GM12878 (cell line): ENCODE data around the gene ARAP1. TPM values are rescaled to one million over a fixed set of nuclear protein-coding genes. Genes with fewer than 3 reads are reported as not detected.

ENCODE experiments used
- ATAC-seq: fragments of 200-7000 bp; cut with Tn5 transposase; 3 replicates; pipeline ENCODE4 v1.9.1; 2020; ENCODE audit warnings: mild to moderate bottlenecking, moderate library complexity
- BruUV-seq: library from RNA; stranded (reverse); fragments of 400-500 nt; replicated peaks from 2 replicates; lab custom pipeline; 2021; lab: Mats Ljungman, UMichigan
- CTCF ChIA-PET: fragments of 300-600 bp; sonication (Branson Sonifier 250); formaldehyde crosslinking; extraction: SDS; loops from one replicate; lab custom pipeline; 2021; ENCODE audit warnings: inconsistent platforms; lab: Yijun Ruan, JAX
- POLR2A ChIA-PET: fragments of 350-600 bp; formaldehyde crosslinking; extraction: SDS; loops from one replicate; lab custom pipeline; 2021; ENCODE audit warnings: inconsistent platforms; lab: Charles Lee
- RAD21 ChIA-PET: fragments of 300-600 bp; sonication (Branson Sonifier 250); formaldehyde crosslinking; loops from one replicate; lab custom pipeline; 2023; ENCODE audit warnings: antibody characterized with exemption; ENCODE audit not compliant: unreplicated experiment; lab: Charles Lee
- SMC1A ChIA-PET: fragments of 300-600 bp; sonication (Branson Sonifier 250); formaldehyde crosslinking; loops from one replicate; lab custom pipeline; 2023; ENCODE audit not compliant: unreplicated experiment, uncharacterized antibody; lab: Charles Lee
- DNase-seq: peaks from one replicate; pipeline ENCODE4 v3.0.0-alpha.2; 2011; ENCODE audit warnings: low read depth, low spot score
- FAIRE-seq: peaks from 3 replicates; lab custom pipeline; 2011; peaks lifted over from hg19 to GRCh38; lab: Jason Lieb, UNC
- H2AFZ ChIP-seq: 2 replicates; pipeline ENCODE4 v1.6.0; 2011; ENCODE audit warnings: low read depth, low read length, control low read depth; ENCODE audit not compliant: control insufficient read depth
- H3K27ac ChIP-seq: 2 replicates; pipeline ENCODE4 v1.5.1; 2011; ENCODE audit warnings: control low read depth; ENCODE audit not compliant: control insufficient read depth, insufficient read depth
- H3K27me3 ChIP-seq, 2 experiments: replicated peaks in 1 of 2; 2 replicates each; pipeline versions ENCODE4 v1.6.0 to v1.6.1; 2011; ENCODE audit warnings: low read length in 1 of 2; ENCODE audit not compliant: control insufficient read depth in 2 of 2, insufficient read depth in 2 of 2
- H3K36me3 ChIP-seq, 2 experiments: 2 replicates each; pipeline ENCODE4 v1.5.1; 2011; ENCODE audit warnings: low read length in 1 of 2; ENCODE audit not compliant: control insufficient read depth in 2 of 2, insufficient read depth in 2 of 2
- H3K4me1 ChIP-seq: 2 replicates; pipeline ENCODE4 v1.6.1; 2011; ENCODE audit warnings: mild to moderate bottlenecking, low read length, moderate library complexity, mixed read lengths; ENCODE audit not compliant: control insufficient read depth, insufficient read depth
- H3K4me2 ChIP-seq: 2 replicates; pipeline ENCODE4 v1.6.0; 2011; ENCODE audit warnings: control low read depth; ENCODE audit not compliant: control insufficient read depth, insufficient read depth
- H3K4me3 ChIP-seq: fragments of 200-600 bp; sonication (generic); 2 replicates; pipeline ENCODE4 v1.5.1; 2016
- H3K79me2 ChIP-seq: 2 replicates; pipeline ENCODE4 v1.6.0; 2011; ENCODE audit warnings: low read length; ENCODE audit not compliant: control insufficient read depth, insufficient read depth
- H3K9ac ChIP-seq: 2 replicates; pipeline ENCODE4 v1.8.0; 2011; ENCODE audit warnings: low read length, control low read depth, mixed read lengths; ENCODE audit not compliant: control insufficient read depth, insufficient read depth
- H3K9me3 ChIP-seq: replicated peaks from 3 replicates; pipeline ENCODE4 v1.5.1; 2011; ENCODE audit warnings: mild to moderate bottlenecking, low read length; ENCODE audit not compliant: control insufficient read depth, insufficient read depth
- H4K20me1 ChIP-seq: 2 replicates; pipeline ENCODE4 v1.6.0; 2011; ENCODE audit not compliant: control insufficient read depth, insufficient read depth
- ATF2 ChIP-seq: IDR thresholded peaks from 2 replicates; pipeline ENCODE4 v1.6.1; 2012; ENCODE audit warnings: low read length, inconsistent platforms
- CREB1 ChIP-seq: IDR thresholded peaks from 2 replicates; pipeline ENCODE4 v1.6.1; 2012; ENCODE audit warnings: low read depth, mild to moderate bottlenecking, inconsistent platforms
- EZH2 ChIP-seq: IDR thresholded peaks from 2 replicates; pipeline ENCODE4 v1.6.1; 2012; ENCODE audit warnings: low read depth, mild to moderate bottlenecking, control low read depth, inconsistent platforms, low read length, borderline replicate concordance; ENCODE audit not compliant: control insufficient read depth
- NBN ChIP-seq: fragments of 450-650 bp; IDR thresholded peaks from 2 replicates; pipeline ENCODE4 v1.6.1; 2016
- NFYB ChIP-seq: IDR thresholded peaks from 2 replicates; pipeline ENCODE4 v1.6.1; 2011; ENCODE audit warnings: low read depth, mild to moderate bottlenecking, low read length, improper control_type of control experiment, moderate library complexity; ENCODE audit not compliant: insufficient read depth
- SIX5 ChIP-seq: IDR thresholded peaks from 2 replicates; pipeline ENCODE4 v1.6.1; 2011; ENCODE audit warnings: mild to moderate bottlenecking, low read depth, low read length, moderate library complexity; ENCODE audit not compliant: severe bottlenecking
- SKIL ChIP-seq: fragments of 450-650 bp; IDR thresholded peaks from 2 replicates; pipeline ENCODE4 v1.6.1; 2017; ENCODE audit warnings: mild to moderate bottlenecking, low read depth, inconsistent platforms; ENCODE audit not compliant: poor library complexity, severe bottlenecking
- SMAD5 ChIP-seq: IDR thresholded peaks from 2 replicates; pipeline ENCODE4 v1.6.1; 2016; ENCODE audit warnings: antibody characterized with exemption, low read depth
- SMC3 ChIP-seq: IDR thresholded peaks from 2 replicates; pipeline ENCODE4 v1.6.1; 2011; ENCODE audit warnings: low read length, improper control_type of control experiment, borderline replicate concordance
- ZNF274 ChIP-seq: IDR thresholded peaks from one replicate; pipeline ENCODE4 v1.8.0; 2011; ENCODE audit not compliant: insufficient read length, insufficient read depth
- ZSCAN29 ChIP-seq: fragments of 450-650 bp; IDR thresholded peaks from 2 replicates; pipeline ENCODE4 v1.6.1; 2017; ENCODE audit warnings: mild to moderate bottlenecking, moderate library complexity
- WGBS: methylation state at CpG from one replicate; pipeline ENCODE4 v1.1.6; 2016; ENCODE audit warnings: low lambda C conversion rate; ENCODE audit not compliant: insufficient replicate concordance, insufficient coverage; ENCODE audit errors: missing lambda C conversion rate; 5-methylcytosine and 5-hydroxymethylcytosine counted together
- in situ Hi-C: fragments of 300-500 bp; cut with MboI; formaldehyde crosslinking; loops from 9 replicates; pipeline ENCODE4 v1.14.3; 2018; ENCODE audit warnings: mixed read lengths
- intact Hi-C: fragments of 100-400 bp; cut with micrococcal nuclease; formaldehyde crosslinking; loops from one replicate; pipeline ENCODE4 v1.14.2; 2022; ENCODE audit not compliant: unreplicated experiment
- polyA plus RNA-seq, 11 experiments: library from polyadenylated mRNA; depleted of rRNA in 4 of 11; unstranded in 6 of 11; stranded (reverse) in 5 of 11; fragments of >200 nt; fragmentation: Nextera tagmentation in 4 of 11; fragmentation: Illumina TruSeq in 1 of 11; extraction: Ambion mirVana in 4 of 11; extraction: Trizol in 1 of 11; gene quantifications; 1 replicate in 1 of 11; 2 replicates in 10 of 11; pipeline versions ENCODE4 v1.2.1 to v1.2.3, GENCODE V29; 2011 to 2016; ENCODE audit warnings: inconsistent platforms in 2 of 11, missing spikeins in 2 of 11, low read depth in 1 of 11
- total RNA-seq, 4 experiments: library from RNA; depleted of rRNA in 3 of 4; stranded (reverse); fragments of >200 nt in 3 of 4; fragmentation: Illumina TruSeq in 1 of 4; extraction: Trizol in 1 of 4; gene quantifications; 2 replicates each; pipeline versions ENCODE4 v1.2.1 to v1.2.3, GENCODE V29; 2013 to 2021

Gene ARAP1
- total and polyA plus RNA-seq, 10 of the 15 experiments (the other 5 are each of a cell fraction or from before 2014, with no cell fraction given): 0.55 to 102 (median 51.0) TPM

GRCh38 chr11:72751116-72752087 lies 806 bp downstream of the ARAP1 start (continued):
- TF ChIP-seq EZH2 (no peak), ATF2 (no peak), SIX5 (no peak), SMC3 (no peak), NBN (no peak)
- TF ChIP-seq, all 136 proteins: peak for 5

GRCh38 chr11:72750556-72751115 lies 1.6 kb downstream of the ARAP1 start:
- Histone ChIP-seq H3K4me1 (peaks cover 44% of the 10 kb centered on the region), H3K4me3 (peak overlapping the region; percentile 99), H3K36me3 (peaks cover 0 to 3% of the 10 kb centered on the region in 2 experiments; a peak in 2 of 4 replicates), H2AFZ (no peak overlapping the region), H3K4me2 (peak overlapping the region; percentile 98), H3K9me3 (no peaks in the 10 kb centered on the region), H3K27me3 (no peaks in the 10 kb centered on the region), H3K27ac (peak overlapping the region; percentile 80), H3K9ac (peak overlapping the region; percentile 94), H4K20me1 (no peaks in the 10 kb centered on the region), H3K79me2 (peaks cover 56% of the 10 kb centered on the region)
- FAIRE-seq: no peak
- intact Hi-C loops: no loop called here
- ChIA-PET CTCF (interaction anchor here (0.8 to 3.0 kb wide), 5 partner anchors 11 to 43 kb away, joined by 3 to 21 read pairs (median 4); partner anchors contain the start of gene STARD10), SMC1A (interaction anchor here (0.8 to 5.5 kb wide), 7 partner anchors 11 to 65 kb away, joined by 3 to 30 read pairs (median 6); partner anchors contain the start of gene STARD10), POLR2A (interaction anchor here (0.6 to 2.7 kb wide), 5 partner anchors 10 to 65 kb away, joined by 3 to 24 read pairs (median 3); no protein-coding TSS in a partner anchor), RAD21 (interaction anchor here (1.0 to 2.7 kb wide), 4 partner anchors 10 to 43 kb away, joined by 4 to 13 read pairs (median 10); partner anchors contain the start of gene STARD10)
- ATAC-seq: no peak
- no peak for DNase-seq
- in situ Hi-C loops: no loop called here
- BruUV-seq: no TSS peak
- whole genome bisulfite sequencing: 94% methylated on average over 2 of the region's 2 CpGs
- no peak for TF ChIP-seq ZNF274
- TF ChIP-seq SKIL: no peak
- TF ChIP-seq CREB1: no peak
- TF ChIP-seq NFYB: no peak
- TF ChIP-seq SMAD5: no peak
- TF ChIP-seq ZSCAN29: no peak
